LNCAP (cell line): ENCODE measurements around the gene INPP5J.

Experiments
- TF ChIP-seq, protein P1 (sequence below): fragments of 450-650 bp; IDR thresholded peaks from 2 replicates; pipeline ENCODE4 v1.5.1; 2017; ENCODE audit warnings: mild to moderate bottlenecking

The INPP5J gene

GRCh38 chr22:31118046-31118820 lies 4.5 kb upstream of the INPP5J start:
- TF ChIP-seq, protein P1, sequence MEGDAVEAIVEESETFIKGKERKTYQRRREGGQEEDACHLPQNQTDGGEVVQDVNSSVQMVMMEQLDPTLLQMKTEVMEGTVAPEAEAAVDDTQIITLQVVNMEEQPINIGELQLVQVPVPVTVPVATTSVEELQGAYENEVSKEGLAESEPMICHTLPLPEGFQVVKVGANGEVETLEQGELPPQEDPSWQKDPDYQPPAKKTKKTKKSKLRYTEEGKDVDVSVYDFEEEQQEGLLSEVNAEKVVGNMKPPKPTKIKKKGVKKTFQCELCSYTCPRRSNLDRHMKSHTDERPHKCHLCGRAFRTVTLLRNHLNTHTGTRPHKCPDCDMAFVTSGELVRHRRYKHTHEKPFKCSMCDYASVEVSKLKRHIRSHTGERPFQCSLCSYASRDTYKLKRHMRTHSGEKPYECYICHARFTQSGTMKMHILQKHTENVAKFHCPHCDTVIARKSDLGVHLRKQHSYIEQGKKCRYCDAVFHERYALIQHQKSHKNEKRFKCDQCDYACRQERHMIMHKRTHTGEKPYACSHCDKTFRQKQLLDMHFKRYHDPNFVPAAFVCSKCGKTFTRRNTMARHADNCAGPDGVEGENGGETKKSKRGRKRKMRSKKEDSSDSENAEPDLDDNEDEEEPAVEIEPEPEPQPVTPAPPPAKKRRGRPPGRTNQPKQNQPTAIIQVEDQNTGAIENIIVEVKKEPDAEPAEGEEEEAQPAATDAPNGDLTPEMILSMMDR: no peak

DNA sequence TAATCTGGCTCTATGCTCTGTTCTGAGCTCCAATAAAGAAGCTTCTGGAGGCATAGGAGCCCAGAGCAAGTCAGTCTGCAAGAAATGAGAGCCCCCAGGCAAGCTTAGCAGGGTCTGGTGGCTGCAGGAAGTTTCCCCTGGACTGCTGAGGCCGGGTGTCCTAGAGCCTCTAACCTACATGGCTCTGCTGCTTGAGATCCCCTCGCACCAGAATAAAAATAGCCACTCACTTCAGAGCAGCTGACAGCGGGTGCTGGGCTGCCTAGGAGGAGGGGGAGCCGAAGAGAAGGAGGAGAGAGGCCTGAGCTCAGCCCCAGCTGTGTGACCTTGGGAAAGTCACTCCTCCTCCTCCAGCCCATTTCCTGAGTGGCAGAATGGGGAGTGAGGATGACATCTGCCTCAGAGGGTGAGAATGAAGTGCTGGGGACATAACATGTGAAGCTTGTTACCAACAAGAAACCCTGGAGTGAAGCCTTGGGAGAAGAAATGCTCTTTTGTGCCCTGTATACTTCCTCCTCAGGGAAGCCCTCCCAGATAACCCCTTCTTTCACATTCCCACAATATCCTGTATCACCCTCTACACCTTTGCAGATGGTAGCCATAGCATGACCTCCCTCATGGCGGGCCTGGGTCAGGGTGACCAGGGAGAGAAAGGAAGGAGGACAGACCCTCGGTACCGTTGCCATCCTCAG lies 3.6 kb upstream of the INPP5J start:
- TF ChIP-seq, protein P1: no peak

DNA sequence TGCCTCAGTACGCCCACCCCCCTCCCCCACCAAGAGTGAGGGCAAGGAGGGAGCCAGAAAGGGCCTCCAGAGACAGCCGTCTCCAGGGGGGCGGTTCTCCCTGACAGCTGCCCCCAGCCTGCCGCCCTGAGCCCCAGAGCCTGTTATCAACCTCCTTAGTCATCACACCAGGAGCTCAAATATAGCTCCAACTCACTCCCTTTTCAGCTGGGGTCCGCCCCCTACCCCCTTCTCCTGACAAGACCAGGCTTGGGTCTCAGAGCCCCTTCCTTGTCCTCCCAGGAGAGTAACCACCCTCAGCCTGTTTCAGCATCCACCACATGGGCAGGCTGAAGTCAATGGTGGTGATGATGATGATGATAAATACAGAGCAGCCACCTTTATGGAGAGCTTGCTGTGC lies 2.5 kb upstream of the INPP5J start:
- TF ChIP-seq, protein P1: no peak

DNA sequence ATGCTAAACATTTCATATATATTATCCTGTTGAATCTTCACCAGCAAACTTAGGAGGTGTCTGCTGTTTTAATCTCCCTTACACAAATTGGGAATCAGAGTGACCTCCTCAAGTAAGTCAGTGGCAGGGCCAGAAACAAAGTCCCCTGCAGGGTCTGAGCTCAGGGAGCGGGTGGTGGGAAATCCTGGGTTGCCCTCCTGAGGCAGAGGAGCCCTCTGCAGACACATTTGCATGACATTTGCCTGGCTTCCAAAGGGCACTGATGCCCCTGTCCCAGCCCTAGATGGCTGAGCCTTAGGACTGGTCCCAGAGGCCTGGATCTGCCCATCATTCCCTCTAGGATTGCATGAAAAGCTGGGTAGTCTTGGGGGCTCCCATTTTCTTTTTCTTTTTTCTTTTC lies 2.1 kb upstream of the INPP5J start:
- TF ChIP-seq, protein P1: no peak

- TF ChIP-seq, protein P1: no peak
Measured at GRCh38 chr22:31121403-31121802, 1.4 kb upstream of the INPP5J start.

DNA sequence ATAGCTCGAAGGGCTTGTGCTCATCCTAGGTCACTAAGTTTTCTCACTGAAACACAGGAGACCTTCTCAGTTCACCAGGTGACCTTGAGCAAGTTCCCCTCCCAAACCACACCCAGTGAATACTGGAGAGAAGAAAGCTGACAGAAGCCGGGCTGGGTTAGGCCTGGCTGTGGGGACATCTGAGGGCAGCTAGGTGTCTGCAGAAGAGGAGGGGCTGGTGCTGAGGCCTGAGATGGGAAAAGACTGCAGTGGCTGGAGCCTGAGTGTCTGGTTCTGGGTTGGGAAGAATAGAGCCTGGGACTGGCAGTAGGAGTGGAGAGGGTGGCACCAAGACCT lies 602 bp upstream of the INPP5J start:
- TF ChIP-seq, protein P1: no peak

GRCh38 chr22:31123292-31123602 lies 481 bp downstream of the INPP5J start:
- TF ChIP-seq, protein P1: no peak

DNA sequence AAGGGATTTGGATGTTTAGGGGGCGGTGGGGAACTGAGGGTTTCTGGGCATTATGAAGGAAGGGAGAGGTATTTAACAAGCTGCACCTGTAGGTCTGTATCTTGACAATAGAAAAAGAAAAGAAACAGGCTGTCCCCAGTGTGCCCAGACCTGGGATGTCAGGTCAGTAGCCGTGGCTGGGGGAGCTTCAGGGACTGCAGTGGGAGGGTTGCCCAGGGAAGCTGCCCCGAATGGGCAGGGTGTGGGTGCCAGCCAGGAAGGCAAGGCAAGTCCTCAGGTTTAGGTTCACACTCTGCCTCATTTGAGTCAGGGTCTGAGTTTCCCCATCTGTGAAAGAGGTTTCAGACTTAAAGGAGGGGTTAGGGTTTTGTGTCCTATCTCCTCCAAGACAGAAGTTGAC lies 1.5 kb downstream of the INPP5J start:
- TF ChIP-seq, protein P1: no peak
